ENCODE data around the gene MEGF8. TPM values are rescaled to one million over a fixed set of nuclear protein-coding genes. Genes with fewer than 3 reads are reported as not detected.

MEGF8 gene
- total and polyA plus RNA-seq, 2 donors (not counting 3 experiments of a cell fraction or from before 2014, with no cell fraction given): 20.6 to 39.6 TPM

DNA sequence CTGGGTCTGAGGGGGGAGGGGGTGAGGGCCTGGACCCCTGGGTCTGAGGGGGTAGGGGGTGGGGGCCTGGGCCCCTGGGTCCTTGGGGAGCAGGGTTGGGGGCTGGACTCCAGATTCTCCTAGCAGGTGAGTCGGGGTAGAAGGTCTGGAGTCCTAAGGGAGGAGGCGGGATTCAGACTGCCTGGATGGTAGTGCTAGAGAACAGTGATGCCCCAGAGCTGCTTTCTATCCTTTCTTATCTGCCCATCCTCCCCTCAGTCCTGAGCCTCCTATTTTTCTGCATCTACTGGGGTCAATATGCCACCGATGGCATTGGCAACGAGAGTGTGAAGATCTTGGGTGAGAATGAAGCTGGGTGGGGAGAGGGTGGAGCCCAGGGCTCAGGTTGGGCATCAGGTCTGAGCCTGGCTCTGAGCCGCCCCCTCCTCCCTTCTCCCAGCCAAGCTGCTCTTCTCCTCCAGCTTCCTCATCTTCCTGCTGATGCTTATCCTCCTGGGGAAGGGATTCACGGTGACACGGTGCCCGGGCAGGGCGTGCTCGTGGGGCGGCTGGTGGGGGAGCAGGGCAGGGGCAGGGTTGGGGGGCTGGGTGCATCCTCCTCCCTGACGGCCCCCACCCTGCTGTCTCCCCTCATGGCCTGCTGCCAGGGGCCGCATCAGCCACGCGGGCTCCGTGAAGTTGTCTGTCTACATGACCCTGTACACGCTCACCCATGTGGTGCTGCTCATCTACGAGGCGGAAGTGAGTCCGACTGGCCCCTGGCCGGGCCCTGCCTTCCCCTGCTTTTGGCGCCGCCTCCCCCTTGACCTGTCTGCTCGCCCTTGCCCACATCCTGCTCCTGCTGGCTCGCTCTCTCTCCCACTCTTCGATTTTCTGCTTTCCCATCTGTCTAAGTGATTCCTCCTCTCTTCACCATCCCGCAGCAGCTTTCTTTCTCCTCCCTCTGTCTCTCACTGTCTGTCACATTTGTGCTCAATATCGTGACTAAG lies 8.9 kb upstream of the MEGF8 start:
- no peak overlapping the region for H2AFZ ChIP-seq (ENCODE audit: low read depth, low read length)
- no peak overlapping the region for H3K9ac ChIP-seq (replicated peaks; ENCODE audit: extremely low read depth, insufficient read depth, low read length)
- peaks cover 13% of the 10 kb centered on the region in 2 experiments for H3K27me3 ChIP-seq (ENCODE audit: control insufficient read depth in 2 of 2, insufficient read depth in 2 of 2, low read length in 2 of 2)
- no peak overlapping the region for H3K4me3 ChIP-seq (replicated peaks in 1 of 3; ENCODE audit: insufficient read depth in 1 of 3, low read depth in 1 of 3, low read length in 3 of 3)
- intact Hi-C loops (cut with micrococcal nuclease): no loop called here
- H3K36me3 ChIP-seq (ENCODE audit: control insufficient read depth in 2 of 2, extremely low read depth in 1 of 2, insufficient read depth in 2 of 2, low read length in 2 of 2): no peaks in the 10 kb centered on the region
- POLR2A ChIA-PET: no interaction called here
- TF ChIP-seq MYC (IDR thresholded peaks at IDR 0.05; ENCODE audit: low read depth, low read length) (no peak), GATA2 (IDR thresholded peaks at IDR 0.05; ENCODE audit: insufficient read depth, insufficient read length, low read depth, low read length) (no peak), JUN (IDR thresholded peaks at IDR 0.05; ENCODE audit: borderline replicate concordance, insufficient read depth, insufficient read length, low read depth) (no peak), EZH2 (IDR thresholded peaks at IDR 0.05; ENCODE audit: borderline replicate concordance, low read depth, low read length, severe bottlenecking) (no peak), POLR2AphosphoS5 (IDR thresholded peaks at IDR 0.05; ENCODE audit: insufficient read depth, low read depth, low read length) (no peak), POLR2A (IDR thresholded peaks at IDR 0.05; ENCODE audit: low read depth, low read length) (no peak), FOS (IDR thresholded peaks at IDR 0.05; ENCODE audit: borderline replicate concordance, insufficient read depth, low read length) (no peak)
- TF ChIP-seq, protein P1, sequence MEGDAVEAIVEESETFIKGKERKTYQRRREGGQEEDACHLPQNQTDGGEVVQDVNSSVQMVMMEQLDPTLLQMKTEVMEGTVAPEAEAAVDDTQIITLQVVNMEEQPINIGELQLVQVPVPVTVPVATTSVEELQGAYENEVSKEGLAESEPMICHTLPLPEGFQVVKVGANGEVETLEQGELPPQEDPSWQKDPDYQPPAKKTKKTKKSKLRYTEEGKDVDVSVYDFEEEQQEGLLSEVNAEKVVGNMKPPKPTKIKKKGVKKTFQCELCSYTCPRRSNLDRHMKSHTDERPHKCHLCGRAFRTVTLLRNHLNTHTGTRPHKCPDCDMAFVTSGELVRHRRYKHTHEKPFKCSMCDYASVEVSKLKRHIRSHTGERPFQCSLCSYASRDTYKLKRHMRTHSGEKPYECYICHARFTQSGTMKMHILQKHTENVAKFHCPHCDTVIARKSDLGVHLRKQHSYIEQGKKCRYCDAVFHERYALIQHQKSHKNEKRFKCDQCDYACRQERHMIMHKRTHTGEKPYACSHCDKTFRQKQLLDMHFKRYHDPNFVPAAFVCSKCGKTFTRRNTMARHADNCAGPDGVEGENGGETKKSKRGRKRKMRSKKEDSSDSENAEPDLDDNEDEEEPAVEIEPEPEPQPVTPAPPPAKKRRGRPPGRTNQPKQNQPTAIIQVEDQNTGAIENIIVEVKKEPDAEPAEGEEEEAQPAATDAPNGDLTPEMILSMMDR (IDR thresholded peaks at IDR 0.05; ENCODE audit: extremely low read depth in 1 of 2, insufficient read depth in 1 of 2, low read depth in 1 of 2, low read length in 2 of 2): no peak
- TF ChIP-seq, protein P2, sequence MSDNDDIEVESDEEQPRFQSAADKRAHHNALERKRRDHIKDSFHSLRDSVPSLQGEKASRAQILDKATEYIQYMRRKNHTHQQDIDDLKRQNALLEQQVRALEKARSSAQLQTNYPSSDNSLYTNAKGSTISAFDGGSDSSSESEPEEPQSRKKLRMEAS (IDR thresholded peaks at IDR 0.05; ENCODE audit: insufficient read depth, insufficient read length): no peak
- H3K9me3 ChIP-seq (replicated peaks; ENCODE audit: control insufficient read depth, insufficient read depth, low read length): no peaks in the 10 kb centered on the region
- no peaks in the 10 kb centered on the region for H3K9me1 ChIP-seq (replicated peaks; ENCODE audit: control insufficient read depth, extremely low read depth, insufficient read depth, low read length)
- CTCF ChIA-PET: interaction anchor here (0.6 to 1.4 kb wide), 2 partner anchors 70 to 125 kb away, joined by 3 to 5 read pairs; no protein-coding TSS in a partner anchor
- no peak overlapping the region for H3K27ac ChIP-seq (ENCODE audit: insufficient read depth, low read depth, low read length)
- no peaks in the 10 kb centered on the region for H3K4me1 ChIP-seq (ENCODE audit: control insufficient read depth, extremely low read depth, insufficient read depth, low read length)
- dilution Hi-C loops (cut with MboI; ENCODE audit: extremely low pct_ligation_motif_present, low sequenced_read_pairs): no loop called here
- DNase-seq (ENCODE audit: low read depth, low spot score): no peak
- H3K79me2 ChIP-seq (ENCODE audit: control insufficient read depth, insufficient read depth, low read length): no peaks in the 10 kb centered on the region
- no peak overlapping the region for H3K4me2 ChIP-seq (ENCODE audit: insufficient read depth, low read length)
- BruUV-seq (replicated peaks): no TSS peak
- H4K20me1 ChIP-seq (replicated peaks; ENCODE audit: control insufficient read depth, extremely low read depth, insufficient read depth, low read length): no peaks in the 10 kb centered on the region
- FAIRE-seq: no peak

All from endothelial cell of umbilical vein (primary cell).